HG03045 (cell line): Measurements from ENCODE around the gene DOCK8.
"Not testable (repeated sequence)": the region's sequence is repeated elsewhere in the genome, so short reads cannot be mapped to it uniquely, and the experiment has no call there.

Experiments
- ATAC-seq: cut with Tn5 transposase; IDR thresholded peaks from one replicate; pipeline ENCODE4 v1.9.1; 2021; ENCODE audit warnings: mild to moderate bottlenecking, moderate library complexity; ENCODE audit not compliant: unreplicated experiment

Gene DOCK8

GRCh38 chr9:224582-225520 is 10.2 kb downstream of the DOCK8 start:
- no peak for ATAC-seq

GRCh38 chr9:227860-228259 is 13.2 kb downstream of the DOCK8 start:
- no peak for ATAC-seq

- no peak for ATAC-seq
Observed at GRCh38 chr9:228929-229695, 14.4 kb downstream of the DOCK8 start.

- ATAC-seq = not testable (repeated sequence)
Observed at GRCh38 chr9:231625-232024, 17.0 kb downstream of the DOCK8 start.

GRCh38 chr9:233708-234107 is 19.0 kb downstream of the DOCK8 start:
- ATAC-seq = not testable (repeated sequence)

- no peak for ATAC-seq
Observed at GRCh38 chr9:237141-237857, 22.6 kb downstream of the DOCK8 start.

GRCh38 chr9:237858-238345 is 23.2 kb downstream of the DOCK8 start:
- no peak for ATAC-seq

- no peak for ATAC-seq
Observed at GRCh38 chr9:242461-243080, 27.9 kb downstream of the DOCK8 start.

- no peak for ATAC-seq
Observed at GRCh38 chr9:248278-248961, 33.8 kb downstream of the DOCK8 start.

- no peak for ATAC-seq
Observed at GRCh38 chr9:249025-249424, 34.4 kb downstream of the DOCK8 start.

- no peak for ATAC-seq
Observed at GRCh38 chr9:250039-250438, 35.4 kb downstream of the DOCK8 start.

GRCh38 chr9:250625-251024 is 36.0 kb downstream of the DOCK8 start:
- no peak for ATAC-seq

GRCh38 chr9:251398-251797 is 36.7 kb downstream of the DOCK8 start:
- no peak for ATAC-seq

GRCh38 chr9:253539-253938 is 38.9 kb downstream of the DOCK8 start:
- ATAC-seq = no peak

- no peak for ATAC-seq
Observed at GRCh38 chr9:254516-254915, 39.9 kb downstream of the DOCK8 start.

GRCh38 chr9:257957-258356 is 43.3 kb downstream of the DOCK8 start:
- ATAC-seq = no peak

GRCh38 chr9:259405-260404 is 45.0 kb downstream of the DOCK8 start:
- ATAC-seq = no peak

GRCh38 chr9:264231-264630 is 49.6 kb downstream of the DOCK8 start:
- ATAC-seq = no peak
